ENCODE data around the gene DPY19L3. TPM values are rescaled to one million over a fixed set of nuclear protein-coding genes. Genes with fewer than 3 reads are reported as not detected.

DPY19L3 gene
- polyA plus RNA-seq, 6 donors from 2014 or later = 4.4 to 9.8 (median 7.1) TPM

DNA sequence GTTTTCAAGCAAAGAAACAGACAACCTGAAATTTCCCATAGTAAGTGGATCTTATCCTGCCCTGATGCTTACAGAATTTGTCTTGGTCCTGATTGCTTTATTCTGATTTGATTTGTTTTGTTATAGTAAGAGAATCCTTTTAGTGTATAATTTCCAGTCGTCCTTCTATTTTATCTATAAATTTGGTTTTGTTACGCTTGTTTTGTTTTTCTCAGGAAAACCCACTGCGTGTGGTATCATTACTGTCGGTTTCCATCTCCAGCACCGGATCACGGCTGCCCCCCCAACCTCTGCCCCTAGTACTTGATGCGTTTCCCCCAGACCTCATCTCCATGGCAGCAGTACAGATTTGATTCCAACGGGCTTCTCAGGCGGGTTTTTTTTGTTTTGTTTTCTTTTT is 117.4 kb downstream of the DPY19L3 start:
- H3K9me3 Mint-ChIP-seq = peaks cover 0 to 20% (median 4%) of the 10 kb centered on the region in 7 donors
- no peak for ATAC-seq (ENCODE audit: low read depth in 2 of 2)
- peaks cover 0 to 6% (median 0%) of the 10 kb centered on the region in 3 donors for H3K4me1 Mint-ChIP-seq

DNA sequence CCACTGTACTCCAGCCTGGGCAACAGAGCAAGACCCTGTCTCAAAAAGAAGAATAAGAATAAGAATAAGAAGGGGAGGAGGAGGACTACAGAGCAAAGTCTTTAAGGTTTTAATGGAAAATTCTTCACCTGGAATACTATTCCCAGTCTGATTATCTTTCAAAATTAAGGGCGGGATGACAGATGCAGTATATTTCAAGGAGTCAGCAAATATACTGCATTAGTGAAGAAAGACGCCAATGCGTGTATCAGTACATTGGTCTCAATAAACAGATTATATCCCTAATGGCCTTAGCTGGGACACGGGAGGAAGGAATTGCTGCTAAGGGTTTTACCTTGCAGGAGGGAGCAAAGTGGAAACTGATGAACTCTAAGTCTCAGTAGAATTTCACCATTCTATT is 121.3 kb downstream of the DPY19L3 start:
- no peak for DNase-seq

More for the DNA sequence above, 117.4 kb downstream of the DPY19L3 start:
- DNase-seq = no peak
- H3K27me3 Mint-ChIP-seq = peaks cover 8 to 24% (median 17%) of the 10 kb centered on the region in 3 donors
- no peaks in the 10 kb centered on the region for H3K36me3 Mint-ChIP-seq
- no peak overlapping the region for H3K4me3 Mint-ChIP-seq
- no peak overlapping the region for H3K27ac Mint-ChIP-seq

DNA sequence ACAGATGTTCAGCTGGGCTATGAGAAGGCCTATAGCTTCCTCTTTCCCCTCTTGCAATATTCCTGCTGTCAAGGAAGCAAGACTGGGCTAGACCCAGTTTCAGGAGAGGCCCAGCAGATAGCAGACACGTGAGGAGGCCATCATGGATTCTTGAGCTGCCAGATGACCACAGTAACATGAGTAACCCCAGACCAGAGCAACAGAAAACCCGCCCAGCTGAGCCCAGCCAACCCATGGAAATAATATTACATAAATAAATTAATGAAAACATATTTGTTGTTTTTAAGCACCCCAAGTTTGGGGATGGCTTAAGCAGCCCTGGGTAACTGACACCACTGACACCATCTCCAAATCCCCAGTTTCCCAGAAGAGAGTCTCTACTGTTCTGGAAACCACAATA is 125.2 kb downstream of the DPY19L3 start:
- Mint-ChIP-seq H3K4me3 (no peak overlapping the region), H3K9me3 (peaks cover 12 to 68% (median 34%) of the 10 kb centered on the region in 7 donors), H3K4me1 (no peaks in the 10 kb centered on the region), H3K27me3 (peaks cover 10 to 18% (median 15%) of the 10 kb centered on the region in 3 donors), H3K36me3 (peaks cover 0 to 10% of the 10 kb centered on the region in 2 donors), H3K27ac (peak overlapping the region in 1 of 6 donors; percentile 61)
- DNase-seq (no peak), ATAC-seq (ENCODE audit: low read depth in 2 of 2) (no peak)

More for the DNA sequence above, 121.3 kb downstream of the DPY19L3 start:
- no peaks in the 10 kb centered on the region for H3K36me3 Mint-ChIP-seq
- peaks cover 2 to 39% (median 13%) of the 10 kb centered on the region in 7 donors for H3K9me3 Mint-ChIP-seq
- peaks cover 0 to 16% (median 5%) of the 10 kb centered on the region in 3 donors for H3K27me3 Mint-ChIP-seq
- H3K27ac Mint-ChIP-seq = no peak overlapping the region
- no peak for ATAC-seq (ENCODE audit: low read depth in 2 of 2)
- no peaks in the 10 kb centered on the region for H3K4me1 Mint-ChIP-seq
- H3K4me3 Mint-ChIP-seq = peak overlapping the region in 1 of 8 donors; percentile 66

DNA sequence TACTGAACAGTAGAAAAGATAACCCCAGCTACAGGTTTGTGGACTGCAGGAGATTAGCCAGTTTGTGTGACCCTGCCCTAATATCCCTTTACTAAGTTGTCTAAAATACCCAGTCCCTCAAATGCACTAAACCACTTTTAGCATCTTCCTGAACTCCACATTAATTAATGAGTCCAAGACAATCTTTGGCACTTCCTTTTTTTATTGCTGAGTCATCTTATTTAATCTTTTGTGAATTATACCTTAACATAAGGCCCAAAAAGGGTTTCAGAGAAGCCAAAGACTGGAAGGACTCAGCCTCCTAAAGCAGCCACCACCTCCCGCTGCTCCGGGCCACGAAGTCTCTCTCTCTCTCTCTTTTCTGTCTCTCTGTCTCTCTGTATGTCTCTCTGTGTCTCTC is 126.7 kb downstream of the DPY19L3 start:
- H3K9me3 Mint-ChIP-seq = peaks cover 12 to 58% (median 36%) of the 10 kb centered on the region in 7 donors
- H3K27ac Mint-ChIP-seq = no peak overlapping the region
- DNase-seq = no peak

More for the DNA sequence above, 126.7 kb downstream of the DPY19L3 start:
- Mint-ChIP-seq H3K36me3 (peaks cover 0 to 10% of the 10 kb centered on the region in 2 donors), H3K27me3 (peaks cover 10 to 18% (median 11%) of the 10 kb centered on the region in 3 donors), H3K4me1 (no peaks in the 10 kb centered on the region), H3K4me3 (peak overlapping the region in 1 of 8 donors; percentile 59)
- ATAC-seq (ENCODE audit: low read depth in 2 of 2) = no peak

Other genes with a start within 250 kb of the DPY19L3 start
- gene ZNF507, start 60.2 kb upstream of the DPY19L3 start, polyA plus RNA-seq (ENCODE audit: low read depth in 6 of 6) = 10 to 100 TPM in 3 of 6 donors, 1 to 10 TPM in 2, not detected in 1; 7.0 to 12.8 (median 10.4) TPM
- 100 to 1,000 TPM in 2 of 6 donors, 10 to 100 TPM in 4; 83.3 to 130 (median 96.5) TPM for gene PDCD5, start 175.4 kb downstream of the DPY19L3 start, polyA plus RNA-seq (ENCODE audit: low read depth in 6 of 6)

Measured in naive B cell (primary cell).